B cell (primary cell): ENCODE measurements around the gene HTRA2.

Source experiments
- EZH2 ChIP-seq: IDR thresholded peaks from 2 replicates; pipeline ENCODE4 v1.6.1; 2012; ENCODE audit warnings: borderline replicate concordance, low read depth, mild to moderate bottlenecking, moderate library complexity, low read length; ENCODE audit not compliant: insufficient read depth, poor library complexity, severe bottlenecking
- TF ChIP-seq, protein P1 (sequence below): fragments of 200-600 bp; IDR thresholded peaks from one replicate; pipeline ENCODE4 v1.8.0; 2022; ENCODE audit warnings: antibody characterized with exemption, mild to moderate bottlenecking

GRCh38 chr2:74560591-74560990 lies 30.9 kb downstream of the HTRA2 start:
- TF ChIP-seq, protein P1, sequence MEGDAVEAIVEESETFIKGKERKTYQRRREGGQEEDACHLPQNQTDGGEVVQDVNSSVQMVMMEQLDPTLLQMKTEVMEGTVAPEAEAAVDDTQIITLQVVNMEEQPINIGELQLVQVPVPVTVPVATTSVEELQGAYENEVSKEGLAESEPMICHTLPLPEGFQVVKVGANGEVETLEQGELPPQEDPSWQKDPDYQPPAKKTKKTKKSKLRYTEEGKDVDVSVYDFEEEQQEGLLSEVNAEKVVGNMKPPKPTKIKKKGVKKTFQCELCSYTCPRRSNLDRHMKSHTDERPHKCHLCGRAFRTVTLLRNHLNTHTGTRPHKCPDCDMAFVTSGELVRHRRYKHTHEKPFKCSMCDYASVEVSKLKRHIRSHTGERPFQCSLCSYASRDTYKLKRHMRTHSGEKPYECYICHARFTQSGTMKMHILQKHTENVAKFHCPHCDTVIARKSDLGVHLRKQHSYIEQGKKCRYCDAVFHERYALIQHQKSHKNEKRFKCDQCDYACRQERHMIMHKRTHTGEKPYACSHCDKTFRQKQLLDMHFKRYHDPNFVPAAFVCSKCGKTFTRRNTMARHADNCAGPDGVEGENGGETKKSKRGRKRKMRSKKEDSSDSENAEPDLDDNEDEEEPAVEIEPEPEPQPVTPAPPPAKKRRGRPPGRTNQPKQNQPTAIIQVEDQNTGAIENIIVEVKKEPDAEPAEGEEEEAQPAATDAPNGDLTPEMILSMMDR: no peak
- no peak for TF ChIP-seq EZH2
